GM12864 (cell line): ENCODE data around the gene MMP28.

Experiments used
- DNase-seq: peaks from one replicate; pipeline ENCODE4 v3.0.0-alpha.2; 2011; ENCODE audit warnings: low read depth
- H3K4me3 ChIP-seq: 2 replicates; pipeline ENCODE4 v1.5.1; 2011; ENCODE audit warnings: mild to moderate bottlenecking, low read depth, low read length, control low read depth
- CTCF ChIP-seq: IDR thresholded peaks from 2 replicates; pipeline ENCODE4 v1.5.1; 2011; ENCODE audit warnings: low read depth, mild to moderate bottlenecking, moderate library complexity, low read length, control low read depth, inconsistent platforms; ENCODE audit errors: missing control alignments

MMP28 gene

GRCh38 chr17:35821308-35821707 is 25.9 kb upstream of the MMP28 start:
- DNase-seq = no peak
- H3K4me3 ChIP-seq = no peak overlapping the region
- TF ChIP-seq CTCF = no peak

- no peak for DNase-seq
- TF ChIP-seq CTCF = no peak
Measured at GRCh38 chr17:35819455-35819854, 24.0 kb upstream of the MMP28 start.

GRCh38 chr17:35817196-35817595 is 21.8 kb upstream of the MMP28 start:
- H3K4me3 ChIP-seq = no peak overlapping the region
- TF ChIP-seq CTCF = no peak
- no peak for DNase-seq

More at GRCh38 chr17:35819455-35819854, 24.0 kb upstream of the MMP28 start:
- H3K4me3 ChIP-seq = no peak overlapping the region

- H3K4me3 ChIP-seq = no peak overlapping the region
- DNase-seq = no peak
- TF ChIP-seq CTCF = no peak
Measured at GRCh38 chr17:35816723-35817122, 21.3 kb upstream of the MMP28 start.

- no peak for DNase-seq
- no peak for TF ChIP-seq CTCF
- H3K4me3 ChIP-seq = no peak overlapping the region
Measured at GRCh38 chr17:35812456-35812855, 17.0 kb upstream of the MMP28 start.

GRCh38 chr17:35811759-35812158 is 16.3 kb upstream of the MMP28 start:
- no peak for TF ChIP-seq CTCF
- DNase-seq = no peak
- H3K4me3 ChIP-seq = no peak overlapping the region

GRCh38 chr17:35809855-35810461 is 14.5 kb upstream of the MMP28 start:
- no peak for DNase-seq
- no peak for TF ChIP-seq CTCF
- H3K4me3 ChIP-seq = peak overlapping the region; percentile 64
